MM.1S (cell line): ENCODE data around the gene SNX9.

Experiments used
- EZH2 ChIP-seq: fragments of 300-600 bp; sonication (generic); optimal IDR thresholded peaks from 2 replicates; pipeline ENCODE3; 2017; ENCODE audit warnings: low read depth, mild to moderate bottlenecking, antibody characterized with exemption, low read length, mixed read lengths
- TF ChIP-seq, protein P1 (sequence below): fragments of 300-600 bp; sonication (generic); IDR thresholded peaks from 2 replicates; pipeline ENCODE4 v1.5.1; 2016; ENCODE audit warnings: antibody characterized with exemption, low read length, mixed read lengths

DNA sequence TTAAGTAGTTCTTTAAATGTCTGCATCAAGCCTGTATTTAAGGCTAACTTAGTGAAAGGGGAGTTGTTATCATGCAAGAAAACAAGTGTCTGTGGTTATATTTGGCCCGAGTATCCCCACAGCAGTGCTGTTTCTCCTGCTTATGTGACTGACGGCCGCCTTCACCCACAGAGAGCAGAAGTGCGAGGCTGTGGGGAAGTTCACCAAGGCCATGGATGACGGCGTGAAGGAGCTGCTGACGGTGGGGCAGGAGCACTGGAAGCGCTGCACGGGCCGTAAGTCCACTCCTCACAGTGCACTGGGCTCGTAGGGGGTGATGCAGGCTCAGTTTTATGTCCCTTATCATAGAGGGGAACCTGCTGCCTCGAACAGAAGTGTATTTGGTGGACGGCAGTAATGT is 105.4 kb downstream of the SNX9 start:
- TF ChIP-seq, protein P1, sequence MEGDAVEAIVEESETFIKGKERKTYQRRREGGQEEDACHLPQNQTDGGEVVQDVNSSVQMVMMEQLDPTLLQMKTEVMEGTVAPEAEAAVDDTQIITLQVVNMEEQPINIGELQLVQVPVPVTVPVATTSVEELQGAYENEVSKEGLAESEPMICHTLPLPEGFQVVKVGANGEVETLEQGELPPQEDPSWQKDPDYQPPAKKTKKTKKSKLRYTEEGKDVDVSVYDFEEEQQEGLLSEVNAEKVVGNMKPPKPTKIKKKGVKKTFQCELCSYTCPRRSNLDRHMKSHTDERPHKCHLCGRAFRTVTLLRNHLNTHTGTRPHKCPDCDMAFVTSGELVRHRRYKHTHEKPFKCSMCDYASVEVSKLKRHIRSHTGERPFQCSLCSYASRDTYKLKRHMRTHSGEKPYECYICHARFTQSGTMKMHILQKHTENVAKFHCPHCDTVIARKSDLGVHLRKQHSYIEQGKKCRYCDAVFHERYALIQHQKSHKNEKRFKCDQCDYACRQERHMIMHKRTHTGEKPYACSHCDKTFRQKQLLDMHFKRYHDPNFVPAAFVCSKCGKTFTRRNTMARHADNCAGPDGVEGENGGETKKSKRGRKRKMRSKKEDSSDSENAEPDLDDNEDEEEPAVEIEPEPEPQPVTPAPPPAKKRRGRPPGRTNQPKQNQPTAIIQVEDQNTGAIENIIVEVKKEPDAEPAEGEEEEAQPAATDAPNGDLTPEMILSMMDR: no peak
- no peak for TF ChIP-seq EZH2
